Loucy (cell line): ENCODE results near the gene AKAP1.

Experiments
- CTCF ChIP-seq: fragments of 200-600 bp; sonication (generic); conservative IDR thresholded peaks from 2 replicates; pipeline ENCODE4 v1.5.1; 2014; ENCODE audit warnings: mild to moderate bottlenecking, antibody characterized with exemption, low read length
- EZH2phosphoT487 ChIP-seq: fragments of 200-600 bp; IDR thresholded peaks from 2 replicates; pipeline ENCODE4 v1.6.1; 2018; ENCODE audit warnings: antibody characterized with exemption, mild to moderate bottlenecking, moderate library complexity, borderline replicate concordance

GRCh38 chr17:57038486-57038885 lies 46.6 kb upstream of the AKAP1 start:
- TF ChIP-seq CTCF (no peak), EZH2phosphoT487 (no peak)
